ENCODE results near the gene CNNM1. TPM values are rescaled to one million over a fixed set of nuclear protein-coding genes. Genes with fewer than 3 reads are reported as not detected.

The CNNM1 gene
- total and polyA plus RNA-seq, 2 experiments from 2014 or later, result 1.1 to 2.1 TPM

GRCh38 chr10:99290306-99290705, 38.9 kb upstream of the CNNM1 start:
- Histone ChIP-seq H3K4me3 (no peak overlapping the region), H4K20me1 (ENCODE audit: insufficient read depth) (no peaks in the 10 kb centered on the region), H3K27me3 (replicated peaks; ENCODE audit: insufficient read depth) (no peaks in the 10 kb centered on the region), H3K36me3 (ENCODE audit: low read depth) (no peaks in the 10 kb centered on the region), H3F3A (ENCODE audit: insufficient read depth) (peaks cover 15% of the 10 kb centered on the region), H3K9me3 (ENCODE audit: low read depth) (no peaks in the 10 kb centered on the region), H3K79me2 (ENCODE audit: insufficient read depth) (no peaks in the 10 kb centered on the region), H3K4me1 (ENCODE audit: insufficient read depth) (peaks cover 12% of the 10 kb centered on the region), H3K4me2 (ENCODE audit: unreplicated experiment) (no peak overlapping the region), H3K27ac (no peak overlapping the region), H3K9me2 (ENCODE audit: insufficient read depth) (no peaks in the 10 kb centered on the region), H3K9ac (no peak overlapping the region), H2AFZ (no peak overlapping the region)
- TF ChIP-seq EZH2phosphoT487 (IDR thresholded peaks at IDR 0.05; ENCODE audit: insufficient read depth, low read depth) (no peak), EZH2 (IDR thresholded peaks at IDR 0.05; ENCODE audit: insufficient read depth, poor library complexity, severe bottlenecking) (no peak)
- in situ Hi-C loops (cut with MboI), result no loop called here
- 92 to 100% methylated on average over 1 of the region's 1 CpG for WGBS, 2 experiments (ENCODE audit: low coverage in 1 of 2, low lambda C conversion rate in 2 of 2, missing lambda C conversion rate in 2 of 2)
- DNase-seq, result no peak

GRCh38 chr10:99292159-99292558, 37.0 kb upstream of the CNNM1 start:
- in situ Hi-C loops (cut with MboI), result no loop called here
- H2AFZ ChIP-seq, result no peak overlapping the region
- DNase-seq, result peak; percentile 91
- peaks cover 12% of the 10 kb centered on the region for H3K4me1 ChIP-seq (ENCODE audit: insufficient read depth)
- H3K36me3 ChIP-seq (ENCODE audit: low read depth), result no peaks in the 10 kb centered on the region
- H3K9me2 ChIP-seq (ENCODE audit: insufficient read depth), result no peaks in the 10 kb centered on the region
- H3K27me3 ChIP-seq (replicated peaks; ENCODE audit: insufficient read depth), result no peaks in the 10 kb centered on the region
- H3K4me2 ChIP-seq (ENCODE audit: unreplicated experiment), result peak overlapping the region; percentile 4
- H4K20me1 ChIP-seq (ENCODE audit: insufficient read depth), result no peaks in the 10 kb centered on the region
- H3F3A ChIP-seq (ENCODE audit: insufficient read depth), result peaks cover 15% of the 10 kb centered on the region
- peak overlapping the region; percentile 79 for H3K27ac ChIP-seq
- WGBS, 2 experiments (ENCODE audit: low coverage in 1 of 2, low lambda C conversion rate in 2 of 2, missing lambda C conversion rate in 2 of 2), result 0% methylated on average over 1 of the region's 1 CpG
- TF ChIP-seq EZH2phosphoT487 (IDR thresholded peaks at IDR 0.05; ENCODE audit: insufficient read depth, low read depth), result no peak
- TF ChIP-seq EZH2 (IDR thresholded peaks at IDR 0.05; ENCODE audit: insufficient read depth, poor library complexity, severe bottlenecking), result no peak
- no peaks in the 10 kb centered on the region for H3K79me2 ChIP-seq (ENCODE audit: insufficient read depth)
- no peaks in the 10 kb centered on the region for H3K9me3 ChIP-seq (ENCODE audit: low read depth)
- no peak overlapping the region for H3K4me3 ChIP-seq
- peak overlapping the region; percentile 46; the same call in 1 of the 2 replicates for H3K9ac ChIP-seq

DNA sequence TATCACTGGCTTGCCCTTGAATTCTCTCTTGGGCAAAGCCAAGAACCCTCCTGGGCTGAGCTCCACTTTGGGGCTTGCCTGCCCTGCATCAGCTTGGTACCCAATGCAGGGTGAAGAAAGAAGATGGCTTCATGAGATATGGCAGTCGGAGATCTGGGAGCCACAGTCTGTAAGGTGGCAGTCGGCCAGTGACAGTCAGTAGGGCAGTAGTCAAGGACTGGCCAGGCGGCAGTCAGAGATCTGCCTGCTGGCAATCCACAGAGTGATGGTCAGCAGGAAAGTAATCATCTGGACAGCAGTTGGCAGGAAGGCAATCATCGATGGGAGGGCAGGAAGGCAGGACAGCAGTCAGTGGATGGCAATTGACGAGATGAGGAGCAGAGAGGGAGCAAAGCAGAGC, 32.6 kb upstream of the CNNM1 start:
- Histone ChIP-seq H3K27ac (no peak overlapping the region), H3K9me2 (ENCODE audit: insufficient read depth) (no peaks in the 10 kb centered on the region), H3K9me3 (ENCODE audit: low read depth) (no peaks in the 10 kb centered on the region), H3K9ac (no peak overlapping the region), H3K36me3 (ENCODE audit: low read depth) (no peaks in the 10 kb centered on the region), H3K4me2 (ENCODE audit: unreplicated experiment) (no peak overlapping the region), H3F3A (ENCODE audit: insufficient read depth) (peaks cover 4% of the 10 kb centered on the region), H3K27me3 (replicated peaks; ENCODE audit: insufficient read depth) (no peaks in the 10 kb centered on the region), H3K4me3 (no peak overlapping the region), H2AFZ (no peak overlapping the region), H3K79me2 (ENCODE audit: insufficient read depth) (no peaks in the 10 kb centered on the region), H4K20me1 (ENCODE audit: insufficient read depth) (no peaks in the 10 kb centered on the region), H3K4me1 (ENCODE audit: insufficient read depth) (peaks cover 4% of the 10 kb centered on the region)
- in situ Hi-C loops (cut with MboI), result no loop called here
- 81 to 82% methylated on average over 5 of the region's 5 CpGs for WGBS, 2 experiments (ENCODE audit: low coverage in 1 of 2, low lambda C conversion rate in 2 of 2, missing lambda C conversion rate in 2 of 2)
- TF ChIP-seq EZH2 (IDR thresholded peaks at IDR 0.05; ENCODE audit: insufficient read depth, poor library complexity, severe bottlenecking), result no peak
- TF ChIP-seq EZH2phosphoT487 (IDR thresholded peaks at IDR 0.05; ENCODE audit: insufficient read depth, low read depth), result no peak
- DNase-seq, result no peak

- H3K9me2 ChIP-seq (ENCODE audit: insufficient read depth), result no peaks in the 10 kb centered on the region
- no peaks in the 10 kb centered on the region for H3K9me3 ChIP-seq (ENCODE audit: low read depth)
- H2AFZ ChIP-seq, result no peak overlapping the region
- in situ Hi-C loops (cut with MboI), result no loop called here
- H3K27me3 ChIP-seq (replicated peaks; ENCODE audit: insufficient read depth), result no peaks in the 10 kb centered on the region
- H3F3A ChIP-seq (ENCODE audit: insufficient read depth), result no peaks in the 10 kb centered on the region
- H3K4me2 ChIP-seq (ENCODE audit: unreplicated experiment), result no peak overlapping the region
- H3K79me2 ChIP-seq (ENCODE audit: insufficient read depth), result no peaks in the 10 kb centered on the region
- no peaks in the 10 kb centered on the region for H3K36me3 ChIP-seq (ENCODE audit: low read depth)
- DNase-seq, result no peak
- no peaks in the 10 kb centered on the region for H4K20me1 ChIP-seq (ENCODE audit: insufficient read depth)
- H3K4me3 ChIP-seq, result no peak overlapping the region
- H3K27ac ChIP-seq, result no peak overlapping the region
- TF ChIP-seq EZH2 (IDR thresholded peaks at IDR 0.05; ENCODE audit: insufficient read depth, poor library complexity, severe bottlenecking) (no peak), EZH2phosphoT487 (IDR thresholded peaks at IDR 0.05; ENCODE audit: insufficient read depth, low read depth) (no peak)
- WGBS, 2 experiments (ENCODE audit: low coverage in 1 of 2, low lambda C conversion rate in 2 of 2, missing lambda C conversion rate in 2 of 2), result 80 to 88% methylated on average over 6 to 7 of the region's 7 CpGs
- no peaks in the 10 kb centered on the region for H3K4me1 ChIP-seq (ENCODE audit: insufficient read depth)
- H3K9ac ChIP-seq, result no peak overlapping the region
These were observed 32.1 kb upstream of the CNNM1 start for GRCh38 chr10:99297033-99297432.
